ENCODE data around the gene STUB1.

DNA sequence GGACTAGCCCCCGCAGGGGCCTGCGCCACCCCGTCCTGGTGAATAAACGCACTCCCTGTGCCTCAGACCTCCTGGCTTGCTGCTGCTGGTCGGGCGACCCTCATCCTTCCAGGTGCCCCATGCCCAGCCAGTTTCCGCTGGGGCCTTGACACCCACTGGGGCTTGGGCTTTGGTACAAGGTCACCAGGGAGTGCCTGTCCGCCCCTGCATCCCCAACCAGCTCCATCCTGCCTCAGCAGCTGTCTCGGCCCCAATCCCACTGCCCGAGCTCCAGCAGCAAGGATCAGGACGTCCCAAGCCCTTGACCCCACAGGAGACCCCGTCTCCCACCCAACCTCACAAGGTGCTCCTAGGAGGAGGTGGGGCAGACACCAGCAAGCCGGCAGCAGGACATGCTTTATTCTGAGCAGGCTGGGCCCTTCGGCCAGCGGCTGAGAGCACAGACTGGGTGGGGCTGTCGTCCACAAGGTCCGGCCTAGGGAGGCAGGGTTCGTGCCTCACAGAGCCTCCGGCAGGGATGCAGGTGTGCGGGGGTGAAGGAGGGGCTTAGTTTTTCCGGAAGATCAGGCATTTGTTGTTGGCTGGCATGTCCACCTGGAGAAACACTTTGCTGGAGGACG lies 46.0 kb upstream of the STUB1 start:
- TF ChIP-seq, protein P1, sequence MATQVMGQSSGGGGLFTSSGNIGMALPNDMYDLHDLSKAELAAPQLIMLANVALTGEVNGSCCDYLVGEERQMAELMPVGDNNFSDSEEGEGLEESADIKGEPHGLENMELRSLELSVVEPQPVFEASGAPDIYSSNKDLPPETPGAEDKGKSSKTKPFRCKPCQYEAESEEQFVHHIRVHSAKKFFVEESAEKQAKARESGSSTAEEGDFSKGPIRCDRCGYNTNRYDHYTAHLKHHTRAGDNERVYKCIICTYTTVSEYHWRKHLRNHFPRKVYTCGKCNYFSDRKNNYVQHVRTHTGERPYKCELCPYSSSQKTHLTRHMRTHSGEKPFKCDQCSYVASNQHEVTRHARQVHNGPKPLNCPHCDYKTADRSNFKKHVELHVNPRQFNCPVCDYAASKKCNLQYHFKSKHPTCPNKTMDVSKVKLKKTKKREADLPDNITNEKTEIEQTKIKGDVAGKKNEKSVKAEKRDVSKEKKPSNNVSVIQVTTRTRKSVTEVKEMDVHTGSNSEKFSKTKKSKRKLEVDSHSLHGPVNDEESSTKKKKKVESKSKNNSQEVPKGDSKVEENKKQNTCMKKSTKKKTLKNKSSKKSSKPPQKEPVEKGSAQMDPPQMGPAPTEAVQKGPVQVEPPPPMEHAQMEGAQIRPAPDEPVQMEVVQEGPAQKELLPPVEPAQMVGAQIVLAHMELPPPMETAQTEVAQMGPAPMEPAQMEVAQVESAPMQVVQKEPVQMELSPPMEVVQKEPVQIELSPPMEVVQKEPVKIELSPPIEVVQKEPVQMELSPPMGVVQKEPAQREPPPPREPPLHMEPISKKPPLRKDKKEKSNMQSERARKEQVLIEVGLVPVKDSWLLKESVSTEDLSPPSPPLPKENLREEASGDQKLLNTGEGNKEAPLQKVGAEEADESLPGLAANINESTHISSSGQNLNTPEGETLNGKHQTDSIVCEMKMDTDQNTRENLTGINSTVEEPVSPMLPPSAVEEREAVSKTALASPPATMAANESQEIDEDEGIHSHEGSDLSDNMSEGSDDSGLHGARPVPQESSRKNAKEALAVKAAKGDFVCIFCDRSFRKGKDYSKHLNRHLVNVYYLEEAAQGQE (IDR thresholded peaks at IDR 0.05; ENCODE audit: low read depth, low read length) = no peak
- no peak for TF ChIP-seq CTCF (IDR thresholded peaks at IDR 0.05 in 2 of 3, conservative IDR thresholded peaks at IDR 0.05 in 1 of 3; ENCODE audit: control insufficient read depth in 2 of 3, extremely low read depth in 1 of 3, insufficient read depth in 1 of 3, low read depth in 3 of 3, low read length in 3 of 3)
- TF ChIP-seq SMAD1 (IDR thresholded peaks at IDR 0.05; ENCODE audit: low read depth, partially characterized antibody) = no peak
- no peak for TF ChIP-seq ESRRA (IDR thresholded peaks at IDR 0.05; ENCODE audit: low read length)
- no peak for TF ChIP-seq STAT3 (IDR thresholded peaks at IDR 0.05; ENCODE audit: low read depth, low read length)
- no peak for TF ChIP-seq CBX3 (IDR thresholded peaks at IDR 0.05; ENCODE audit: borderline replicate concordance, low read depth)
- no peak for TF ChIP-seq ATF3 (IDR thresholded peaks at IDR 0.05; ENCODE audit: borderline replicate concordance, extremely low read depth, low read depth, low read length)
- TF ChIP-seq EP300 (IDR thresholded peaks at IDR 0.05; ENCODE audit: borderline replicate concordance in 1 of 2, control insufficient read depth in 1 of 2, low read depth in 2 of 2, low read length in 2 of 2) = no peak
- no peak for TF ChIP-seq STAT1 (conservative IDR thresholded peaks at IDR 0.05)
- no peak for TF ChIP-seq EZH2 (IDR thresholded peaks at IDR 0.05; ENCODE audit: borderline replicate concordance, control insufficient read depth, low read depth, low read length)
